GM23338 (cell line): ENCODE results near the gene RAB1B.

Experiments used
- CREB1 ChIP-seq: fragments of 250-450 bp; sonication (Bioruptor Pico); IDR thresholded peaks from 2 replicates; pipeline ENCODE4 v1.5.0; 2020; ENCODE audit warnings: low read depth, mild to moderate bottlenecking, moderate library complexity
- CTCF ChIP-seq, 2 experiments: fragments of 200-600 bp in 1 of 2; sonication (generic) in 1 of 2; conservative IDR thresholded peaks; 2 replicates each; pipeline versions ENCODE4 v1.5.1 to v1.6.1; 2016 to 2017; ENCODE audit warnings: antibody characterized with exemption in 2 of 2, low read depth in 2 of 2, mild to moderate bottlenecking in 2 of 2, moderate library complexity in 1 of 2
- EZH2 ChIP-seq: fragments of 200-600 bp; sonication (generic); IDR thresholded peaks from one replicate; pipeline ENCODE4 v1.8.0; 2017; ENCODE audit warnings: antibody characterized with exemption, mild to moderate bottlenecking, low read depth; ENCODE audit not compliant: unreplicated experiment
- EZH2phosphoT487 ChIP-seq: fragments of 200-600 bp; sonication (generic); IDR thresholded peaks from one replicate; pipeline ENCODE4 v1.8.1; 2018; ENCODE audit warnings: antibody characterized with exemption; ENCODE audit not compliant: unreplicated experiment
- JUNB ChIP-seq: IDR thresholded peaks from one replicate; pipeline ENCODE4 v1.6.1; 2016; ENCODE audit warnings: antibody characterized with exemption; ENCODE audit not compliant: unreplicated experiment
- POLR2AphosphoS5 ChIP-seq: IDR thresholded peaks from 2 replicates; pipeline ENCODE4 v1.6.1; 2016; ENCODE audit warnings: antibody characterized with exemption, low read depth
- REST ChIP-seq: IDR thresholded peaks from one replicate; pipeline ENCODE4 v1.6.1; 2018; ENCODE audit warnings: antibody characterized with exemption; ENCODE audit not compliant: unreplicated experiment
- TF ChIP-seq, protein P1 (sequence below): IDR thresholded peaks from 2 replicates; pipeline ENCODE4 v1.6.1; 2016; ENCODE audit warnings: antibody characterized with exemption

GRCh38 chr11:66286699-66287098, 18.3 kb downstream of the RAB1B start:
- TF ChIP-seq CTCF (conservative IDR thresholded peaks at IDR 0.05; ENCODE audit: low read depth in 2 of 2) (no peak), EZH2 (no peak), REST (no peak), POLR2AphosphoS5 (no peak), JUNB (no peak), EZH2phosphoT487 (no peak), CREB1 (CRISPR knock-in tag) (no peak)
- TF ChIP-seq, protein P1, sequence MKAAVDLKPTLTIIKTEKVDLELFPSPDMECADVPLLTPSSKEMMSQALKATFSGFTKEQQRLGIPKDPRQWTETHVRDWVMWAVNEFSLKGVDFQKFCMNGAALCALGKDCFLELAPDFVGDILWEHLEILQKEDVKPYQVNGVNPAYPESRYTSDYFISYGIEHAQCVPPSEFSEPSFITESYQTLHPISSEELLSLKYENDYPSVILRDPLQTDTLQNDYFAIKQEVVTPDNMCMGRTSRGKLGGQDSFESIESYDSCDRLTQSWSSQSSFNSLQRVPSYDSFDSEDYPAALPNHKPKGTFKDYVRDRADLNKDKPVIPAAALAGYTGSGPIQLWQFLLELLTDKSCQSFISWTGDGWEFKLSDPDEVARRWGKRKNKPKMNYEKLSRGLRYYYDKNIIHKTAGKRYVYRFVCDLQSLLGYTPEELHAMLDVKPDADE = no peak
